ENCODE results near the gene TBC1D10B. TPM values are rescaled to one million over a fixed set of nuclear protein-coding genes. Genes with fewer than 3 reads are reported as not detected.

Gene TBC1D10B
- total and polyA plus RNA-seq, 9 of the 15 experiments (the other 6 are each of a cell fraction or from before 2014, with no cell fraction given): 2.2 to 55.4 (median 17.5) TPM

- TF ChIP-seq ZNF124 (CRISPR knock-in tag; IDR thresholded peaks at IDR 0.05): no peak
- TF ChIP-seq MAX (CRISPR knock-in tag; IDR thresholded peaks at IDR 0.05): peak; percentile 97
- peak; percentile 86 for TF ChIP-seq HMGN3 (IDR thresholded peaks at IDR 0.05; ENCODE audit: borderline replicate concordance, extremely low read depth, insufficient read length, low read depth, low read length)
- TF ChIP-seq RFX1 (IDR thresholded peaks at IDR 0.05): no peak
- no peak for TF ChIP-seq SRF (CRISPR knock-in tag; IDR thresholded peaks at IDR 0.05)
- no peak for TF ChIP-seq TSC22D4 (tag; IDR thresholded peaks at IDR 0.05)
- no peak for TF ChIP-seq CHD1 (IDR thresholded peaks at IDR 0.05; ENCODE audit: low read length)
- TF ChIP-seq ZNF655 (CRISPR knock-in tag; IDR thresholded peaks at IDR 0.05): no peak
- no peak for TF ChIP-seq FOXP4 (CRISPR knock-in tag; IDR thresholded peaks at IDR 0.05; ENCODE audit: borderline replicate concordance)
- TF ChIP-seq KLF10 (CRISPR knock-in tag; IDR thresholded peaks at IDR 0.05): no peak
- peak; percentile 58 for TF ChIP-seq RBM22 (IDR thresholded peaks at IDR 0.05; ENCODE audit: low read depth, low read length, poor library complexity, severe bottlenecking)
- TF ChIP-seq LCOR (CRISPR knock-in tag; IDR thresholded peaks at IDR 0.05): no peak
- TF ChIP-seq ZBTB5 (IDR thresholded peaks at IDR 0.05): no peak
- TF ChIP-seq THRAP3 (IDR thresholded peaks at IDR 0.05; ENCODE audit: borderline replicate concordance): no peak
- TF ChIP-seq ZKSCAN8 (CRISPR knock-in tag; IDR thresholded peaks at IDR 0.05): no peak
- TF ChIP-seq KAT7 (CRISPR knock-in tag; IDR thresholded peaks at IDR 0.05; ENCODE audit: borderline replicate concordance): no peak
- TF ChIP-seq CHCHD3 (CRISPR knock-in tag; IDR thresholded peaks at IDR 0.05): no peak
- peak in 2 of 3 experiments; percentile 17 to 23; a peak in 1 of 6 replicates for TF ChIP-seq CTCF (IDR thresholded peaks at IDR 0.05 in 2 of 3, conservative IDR thresholded peaks at IDR 0.05 in 1 of 3; ENCODE audit: insufficient read depth in 2 of 3, low read depth in 1 of 3, low read length in 3 of 3)
- no peak for TF ChIP-seq ZNF24 (IDR thresholded peaks at IDR 0.05)
- TF ChIP-seq MYBL2 (IDR thresholded peaks at IDR 0.05; ENCODE audit: low read depth): no peak
- no peak for TF ChIP-seq MYBL2 (CRISPR knock-in tag; IDR thresholded peaks at IDR 0.05; ENCODE audit: borderline replicate concordance)
Observed at GRCh38 chr16:30407102-30407803, 37.0 kb upstream of the TBC1D10B start, which contains the start of gene ZNF771 (continued).

Data from K562 (cell line).